ENCODE results near the gene GMFB. TPM values are rescaled to one million over a fixed set of nuclear protein-coding genes. Genes with fewer than 3 reads are reported as not detected.

GMFB gene
- total RNA-seq, 1 experiment from 2014 or later: 53.8 TPM

GRCh38 chr14:54451121-54451601, 37.6 kb downstream of the GMFB start:
- H3K4me3 ChIP-seq (replicated peaks in 1 of 2; ENCODE audit: low read depth in 1 of 2, low read length in 2 of 2): no peak overlapping the region
- no peak overlapping the region for H3K27ac ChIP-seq (ENCODE audit: low read depth, low read length)
- peaks cover under 1 to 10% of the 10 kb centered on the region in 2 experiments; a peak in 2 of 4 replicates for H3K4me1 ChIP-seq (ENCODE audit: control insufficient read depth in 1 of 2, insufficient read depth in 2 of 2, low read length in 2 of 2)
- ChIA-PET POLR2A (no interaction called here), CTCF (no interaction called here), RAD21 (ENCODE audit: low non-redundant PET in 1 of 2, low total read pairs in 2 of 2, uncharacterized antibody in 2 of 2, unreplicated experiment in 2 of 2) (no interaction called here)
- no peak overlapping the region for H2AFZ ChIP-seq (ENCODE audit: low read depth, low read length, poor library complexity, severe bottlenecking)
- no peak for DNase-seq (ENCODE audit: low read depth, low spot score)
- BruUV-seq (replicated peaks): no TSS peak
- H3K36me3 ChIP-seq (ENCODE audit: control insufficient read depth in 1 of 2, insufficient read depth in 2 of 2, low read length in 2 of 2): no peaks in the 10 kb centered on the region
- H3K9me2 ChIP-seq (ENCODE audit: insufficient read depth): no peaks in the 10 kb centered on the region
- H3K79me2 ChIP-seq (ENCODE audit: insufficient read depth, low read length): no peaks in the 10 kb centered on the region
- no peaks in the 10 kb centered on the region for H4K20me1 ChIP-seq (ENCODE audit: insufficient read depth)
- no peaks in the 10 kb centered on the region for H3K9me3 ChIP-seq (ENCODE audit: control insufficient read depth in 1 of 2, insufficient read depth in 1 of 2, low read depth in 1 of 2, low read length in 2 of 2)
- no peak for ATAC-seq
- no peaks in the 10 kb centered on the region for H3K27me3 ChIP-seq (ENCODE audit: insufficient read depth, low read length)
- no peak overlapping the region for H3K9ac ChIP-seq (ENCODE audit: low read length)
- no peak overlapping the region for H3K4me2 ChIP-seq (ENCODE audit: low read length)
- intact Hi-C loops (cut with micrococcal nuclease): no loop called here
- TF ChIP-seq CBX3 (IDR thresholded peaks at IDR 0.05; ENCODE audit: low read depth) (no peak), EZH2 (IDR thresholded peaks at IDR 0.05) (no peak), EGR1 (IDR thresholded peaks at IDR 0.05; ENCODE audit: low read depth) (no peak), ZBTB33 (IDR thresholded peaks at IDR 0.05; ENCODE audit: extremely low read depth, insufficient replicate concordance, low read length) (no peak), YY1 (IDR thresholded peaks at IDR 0.05; ENCODE audit: extremely low read depth, insufficient replicate concordance, low read depth, low read length) (no peak), REST (IDR thresholded peaks at IDR 0.05; ENCODE audit: low read depth) (no peak), ZFX (IDR thresholded peaks at IDR 0.05) (no peak), ELF1 (IDR thresholded peaks at IDR 0.05; ENCODE audit: borderline replicate concordance, low read depth) (no peak), EZH2phosphoT487 (IDR thresholded peaks at IDR 0.05; ENCODE audit: borderline replicate concordance) (no peak)
